ENCODE results near the gene MGMT.

- TF ChIP-seq CTCF (IDR thresholded peaks at IDR 0.05) = no peak
- TF ChIP-seq POLR2AphosphoS5 (IDR thresholded peaks at IDR 0.05) = no peak
- TF ChIP-seq EP300 (IDR thresholded peaks at IDR 0.05) = no peak
These were observed 185.0 kb downstream of the MGMT start for GRCh38 chr10:129652021-129652420.
